Embryonic facial prominence (tissue), 1 donor: ENCODE results near the gene CCDC93.
"Not testable (repeated sequence)": the region's sequence is repeated elsewhere in the genome, so short reads cannot be mapped to it uniquely, and the experiment has no call there.

Experiments used
- DNase-seq: peaks from one replicate; pipeline ENCODE4 v3.0.0-alpha.2; 2016; ENCODE audit errors: extremely low spot score

CCDC93 gene

DNA sequence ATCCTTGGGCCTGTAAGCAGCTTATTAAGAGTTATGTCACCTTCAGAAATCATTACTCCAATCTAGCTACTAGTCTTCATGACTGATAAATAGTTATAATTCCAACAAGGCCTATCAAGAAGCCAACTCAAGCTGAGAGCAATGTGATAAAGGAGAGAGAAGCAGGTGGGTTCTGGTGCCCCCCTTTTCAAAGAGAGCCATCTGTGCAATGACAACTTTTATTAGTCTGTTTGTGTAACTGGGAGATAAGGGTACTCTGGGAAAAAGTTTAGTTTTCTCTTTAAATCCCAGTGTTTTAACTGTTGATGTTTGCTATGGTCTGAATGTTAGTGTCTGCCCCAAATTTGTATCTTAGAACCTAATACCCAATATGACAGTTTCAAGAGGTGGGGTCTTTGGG is 60.6 kb downstream of the CCDC93 start:
- DNase-seq = no peak

DNA sequence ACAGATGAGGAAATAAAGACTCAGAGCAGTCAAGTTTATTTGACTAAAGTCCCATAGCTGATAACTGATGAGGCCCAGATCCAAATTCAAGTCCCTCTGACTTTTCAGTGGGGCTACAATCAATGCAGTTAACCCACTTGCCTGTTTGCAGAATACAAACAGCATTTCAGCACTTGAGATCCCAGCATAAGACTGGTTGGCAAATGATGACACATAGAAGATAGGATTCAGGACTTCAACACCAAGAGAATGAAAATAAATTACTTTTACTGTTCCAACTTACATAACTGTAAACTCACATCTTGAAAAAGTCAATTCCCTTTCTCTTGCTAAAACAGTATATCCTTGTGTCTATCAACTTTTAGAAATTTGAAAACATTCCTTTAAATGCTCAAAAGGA is 61.2 kb downstream of the CCDC93 start:
- DNase-seq = no peak

DNA sequence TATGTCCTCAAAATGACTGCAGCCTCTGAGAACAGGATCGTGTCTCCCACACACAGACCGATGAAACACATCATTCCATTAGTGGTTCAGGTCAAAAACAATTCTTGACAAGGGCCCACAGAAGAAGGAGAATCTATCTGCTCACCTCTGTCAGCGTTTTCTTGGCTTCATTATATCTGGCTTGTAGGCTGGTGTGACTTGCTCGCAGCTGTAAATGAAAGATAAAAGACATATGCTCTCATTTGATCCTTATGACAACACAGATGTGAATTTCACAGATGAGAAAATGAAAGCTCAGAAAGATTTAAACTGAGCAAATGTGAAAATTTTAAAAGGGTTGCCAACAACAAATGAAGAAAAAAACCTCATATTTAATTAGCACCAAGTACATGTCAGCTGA is 61.6 kb downstream of the CCDC93 start:
- DNase-seq = no peak

DNA sequence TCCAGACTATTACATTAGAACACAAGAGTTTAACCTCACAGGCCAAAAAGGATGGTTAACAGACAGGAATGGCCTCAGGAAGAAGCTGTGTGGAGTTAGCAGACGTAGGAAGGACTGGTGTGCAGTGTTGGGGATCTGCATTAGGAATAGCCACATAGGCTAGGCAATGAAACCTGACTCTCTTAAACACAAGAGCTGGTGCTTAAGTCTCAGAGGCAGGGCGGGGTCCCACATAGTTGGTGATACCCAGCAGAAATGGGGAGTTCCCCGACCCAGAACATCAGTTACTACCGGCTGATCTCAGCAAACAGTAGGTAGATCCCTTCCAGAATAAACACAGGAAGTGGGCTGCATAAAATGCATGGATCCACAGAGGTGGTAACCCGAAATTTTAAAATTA is 64.1 kb downstream of the CCDC93 start:
- no peak for DNase-seq

DNA sequence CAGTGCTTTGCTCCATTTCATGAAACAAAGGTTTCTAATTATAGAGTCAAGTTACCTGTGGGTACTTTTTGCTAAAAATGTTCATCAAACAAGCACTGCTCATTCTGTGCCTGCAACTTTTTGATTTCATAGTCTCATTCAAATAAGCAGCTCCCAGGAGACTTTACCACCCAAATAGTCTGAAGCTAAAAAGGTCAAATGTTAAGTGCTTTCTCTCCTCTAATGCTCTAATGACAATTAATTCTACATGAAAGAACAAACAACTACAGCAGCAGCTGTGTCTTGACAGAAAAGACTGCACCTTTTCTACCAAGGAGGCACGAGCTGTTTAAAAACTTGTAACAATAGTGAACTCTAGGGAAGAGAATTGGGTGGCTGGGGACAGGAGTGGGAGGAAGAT is 65.3 kb downstream of the CCDC93 start:
- DNase-seq = no peak

DNA sequence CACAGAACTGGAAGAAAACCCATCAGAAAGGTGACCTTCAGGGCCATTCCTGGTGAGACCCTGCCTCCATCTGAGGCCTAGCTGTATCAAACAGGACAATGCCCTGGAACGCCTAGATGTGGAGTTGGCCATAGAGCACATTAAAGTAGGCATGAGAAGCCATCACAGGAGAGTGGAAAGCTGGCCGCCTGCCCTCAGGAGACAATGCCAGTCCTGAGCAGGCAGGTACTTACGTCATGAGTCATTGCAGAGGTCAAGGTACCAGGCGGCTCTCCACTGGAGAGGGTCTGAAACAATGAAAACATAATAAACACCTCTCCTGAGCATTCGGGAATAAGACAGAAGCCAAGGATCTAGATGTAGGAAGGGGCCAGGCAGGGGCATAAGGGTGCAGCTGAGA is 68.6 kb downstream of the CCDC93 start:
- no peak for DNase-seq

DNA sequence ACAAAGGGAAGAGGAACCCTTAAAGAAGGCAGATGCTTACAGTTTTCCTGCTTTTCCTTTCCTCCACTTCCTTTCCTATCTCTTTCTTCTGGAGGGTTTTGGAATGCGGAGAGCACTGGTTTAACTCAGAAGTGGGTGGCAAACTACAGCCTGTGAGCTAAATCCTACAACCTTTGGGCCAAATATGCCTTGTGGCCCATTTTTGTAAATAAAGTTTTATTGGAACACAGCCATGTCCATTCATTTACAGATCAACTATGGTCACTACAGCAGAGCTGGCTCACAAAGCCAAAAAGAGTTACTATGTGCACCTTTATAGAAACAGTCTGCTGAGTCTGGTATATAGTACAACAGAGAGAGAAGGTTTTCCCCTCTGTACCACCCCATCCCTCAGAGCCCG is 69.1 kb downstream of the CCDC93 start:
- DNase-seq = no peak

DNA sequence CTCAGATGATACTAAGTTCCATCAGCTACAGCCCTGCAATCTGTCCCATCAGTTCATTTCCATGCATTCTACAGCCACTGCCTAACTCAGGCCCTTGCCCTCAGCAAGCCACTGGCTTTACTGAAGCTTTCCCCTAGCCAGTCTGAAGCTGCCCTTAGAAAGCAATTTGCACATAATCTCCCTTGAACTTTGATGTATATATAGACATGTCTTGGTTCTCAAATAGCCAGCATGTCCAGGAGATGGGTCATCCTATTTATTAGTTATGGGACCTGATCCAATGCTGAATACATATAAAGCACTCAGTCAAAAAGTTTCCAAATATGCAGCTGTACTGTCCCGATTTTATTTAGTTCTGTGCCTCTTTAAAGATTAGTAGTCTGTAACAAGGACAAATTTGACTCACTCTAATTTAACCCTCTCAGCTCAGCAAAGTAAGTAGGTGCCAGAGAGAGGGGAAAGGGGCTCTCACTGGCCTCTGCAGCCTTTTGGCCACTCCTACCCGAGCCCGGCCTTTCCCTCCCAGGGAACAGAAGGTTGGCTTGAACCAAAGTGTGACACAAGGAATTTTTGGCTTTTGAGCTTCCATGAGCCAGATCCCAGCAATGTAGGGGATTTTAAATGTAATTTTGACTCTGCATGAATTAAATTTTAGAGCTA is 70.7 kb downstream of the CCDC93 start:
- no peak for DNase-seq

DNA sequence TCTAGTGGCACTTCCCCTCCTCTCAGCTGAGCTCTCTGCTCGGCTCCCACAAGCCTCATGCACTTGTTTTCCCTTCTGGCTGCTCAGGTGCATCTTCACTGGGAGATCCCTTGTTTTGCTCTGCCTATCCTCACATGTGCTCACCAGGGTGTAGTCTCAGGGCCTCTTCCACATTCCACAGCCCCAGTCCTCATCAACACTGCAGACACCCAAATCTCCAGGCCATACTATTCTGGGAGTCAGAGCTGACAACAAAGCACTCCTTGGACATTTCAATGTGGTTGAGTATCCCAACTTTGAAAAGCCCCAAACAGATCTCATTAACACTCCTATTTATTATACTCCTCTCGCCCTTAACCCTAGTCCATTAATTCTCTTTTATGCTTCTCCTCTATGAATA is 71.3 kb downstream of the CCDC93 start:
- DNase-seq = no peak

DNA sequence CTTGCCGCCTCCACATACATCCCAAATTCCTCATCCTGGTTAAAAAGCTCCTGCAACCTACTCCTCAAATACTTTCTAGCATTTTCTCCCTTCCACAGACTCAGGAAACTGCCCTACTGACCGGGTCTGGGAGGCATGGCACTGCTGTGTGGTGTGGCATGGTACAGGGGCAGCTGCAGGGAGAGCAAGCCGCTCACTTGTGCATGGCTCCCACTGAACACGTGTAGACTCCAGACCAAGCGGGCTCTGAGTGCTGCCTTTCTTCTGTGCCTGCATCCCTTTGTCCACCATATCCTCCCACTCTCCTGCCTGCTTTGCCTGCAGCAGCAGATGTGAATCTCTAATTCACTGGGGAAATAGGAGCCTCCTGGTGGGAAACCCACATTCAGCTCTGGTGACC is 72.2 kb downstream of the CCDC93 start:
- no peak for DNase-seq

DNA sequence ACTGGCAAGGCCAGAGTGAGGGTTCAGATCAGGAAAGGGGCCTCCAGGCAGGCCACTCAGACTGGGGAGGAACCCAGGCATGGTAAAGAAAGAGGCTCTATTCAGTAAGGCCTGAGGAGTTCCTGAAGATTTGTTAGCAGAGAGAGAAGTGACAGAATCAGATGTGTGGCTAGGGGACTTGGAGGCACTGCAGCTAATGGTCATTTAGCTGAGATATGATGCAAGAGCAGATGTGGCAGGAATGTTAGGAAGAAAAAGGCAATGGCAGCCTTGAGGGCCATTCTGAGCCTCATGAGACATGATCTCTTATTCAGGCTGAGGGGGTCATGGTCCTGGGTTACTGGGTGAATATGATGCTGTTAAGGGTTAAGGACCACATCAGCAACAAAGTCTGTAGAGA is 73.4 kb downstream of the CCDC93 start:
- DNase-seq = no peak

DNA sequence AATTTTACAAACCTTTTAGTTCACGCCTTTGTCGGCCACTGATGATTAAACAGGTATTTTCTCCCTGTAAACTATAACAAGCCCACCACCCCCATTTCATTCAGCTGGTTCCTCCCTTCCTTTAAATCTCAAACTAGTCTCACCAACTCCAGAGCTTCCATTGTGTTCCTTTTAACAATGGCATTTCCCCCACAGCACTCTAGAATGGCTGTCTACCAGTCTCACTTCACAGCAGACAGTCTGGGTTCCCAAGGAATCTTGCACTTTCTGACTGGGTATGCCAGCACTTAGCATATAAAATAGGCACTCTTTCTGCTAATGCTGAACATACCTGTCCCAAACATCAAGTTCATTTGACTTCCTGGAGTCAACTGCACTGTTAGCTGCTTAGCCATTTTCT is 75.3 kb downstream of the CCDC93 start:
- no peak for DNase-seq

DNA sequence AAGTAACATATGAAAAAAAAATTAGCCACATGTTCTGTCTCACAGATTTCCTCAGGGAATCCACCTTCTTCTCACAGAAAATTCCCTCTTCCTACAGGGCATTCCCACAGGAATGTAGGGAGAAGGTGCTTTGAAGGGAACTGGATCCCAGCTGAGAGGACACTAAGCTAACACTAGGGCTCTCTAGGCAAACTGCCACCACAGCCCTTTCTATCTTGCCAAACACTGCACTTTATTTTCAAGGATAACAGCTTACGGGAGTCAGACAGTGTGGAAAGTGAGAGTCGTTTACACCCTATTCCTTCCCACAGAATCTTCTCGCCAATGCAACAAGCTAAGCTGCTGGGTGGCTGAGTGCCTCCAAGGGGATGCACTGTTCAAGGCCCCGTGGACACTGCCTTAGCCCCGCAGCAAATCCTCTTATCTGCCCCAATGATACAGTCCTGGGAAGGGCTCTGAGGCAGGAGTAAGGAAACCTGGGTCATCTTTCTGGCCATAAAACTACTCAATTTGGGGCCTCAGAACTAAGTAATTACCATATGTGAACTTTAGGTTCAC is 76.9 kb downstream of the CCDC93 start:
- no peak for DNase-seq

DNA sequence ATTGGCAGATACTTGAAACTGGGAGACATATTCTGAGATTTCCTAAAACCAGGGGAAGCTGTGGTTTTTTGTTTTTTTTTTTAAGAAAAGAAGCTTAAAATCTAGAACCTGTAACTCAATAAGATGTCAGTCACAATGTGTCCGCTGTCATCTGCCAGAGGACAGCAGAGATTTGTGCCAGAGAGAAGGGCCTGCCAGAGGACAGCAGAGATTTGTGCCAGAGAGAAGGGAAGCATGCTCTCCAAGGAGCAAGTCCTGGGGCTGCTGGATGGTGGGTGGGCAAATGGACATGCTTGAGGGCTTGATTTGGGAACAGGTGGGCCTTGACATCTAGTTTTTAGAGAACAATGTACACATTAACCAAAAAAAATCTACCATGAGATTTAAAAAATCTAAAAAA is 77.9 kb downstream of the CCDC93 start:
- DNase-seq = no peak

DNA sequence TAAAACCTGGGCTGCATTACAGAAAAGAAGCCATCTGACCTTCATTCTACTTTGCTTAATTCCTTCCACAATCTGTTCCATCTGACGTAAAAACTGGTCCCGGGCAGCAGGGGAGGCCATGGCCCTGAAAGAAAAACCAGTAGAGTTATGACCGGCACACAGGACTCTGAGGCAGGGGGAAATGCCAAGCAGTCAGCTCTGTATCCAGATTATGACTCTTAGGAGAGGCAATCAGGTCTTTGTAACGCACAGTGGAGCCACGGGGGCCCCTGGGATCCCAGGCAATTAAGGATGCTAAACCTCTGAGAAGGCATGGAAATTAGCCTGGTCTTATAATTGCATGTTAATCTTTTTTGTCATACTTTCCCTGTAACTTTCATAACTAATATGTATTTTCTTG is 78.4 kb downstream of the CCDC93 start:
- no peak for DNase-seq

DNA sequence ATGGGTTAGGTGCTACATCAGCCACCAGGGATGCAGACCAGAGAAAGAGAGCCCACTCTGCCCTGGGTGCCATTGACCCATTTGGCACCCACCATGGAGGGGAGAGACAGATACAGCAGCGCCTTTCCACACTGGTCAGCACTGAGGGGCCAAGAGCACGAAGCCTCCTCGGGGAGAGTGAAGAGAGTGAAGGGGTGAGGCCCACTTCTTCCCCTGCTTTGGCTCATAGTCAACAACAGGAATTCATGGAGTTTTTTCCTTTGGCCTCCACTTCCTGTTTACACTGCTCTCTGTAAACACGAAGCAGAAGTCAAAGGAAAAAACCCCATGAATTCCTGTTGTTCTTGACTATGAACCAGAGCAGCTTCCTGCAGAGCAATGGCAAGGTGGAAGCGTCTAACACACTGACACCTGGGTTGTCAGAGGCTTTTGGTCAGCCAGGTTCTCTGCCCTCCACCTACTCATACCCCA is 80.0 kb downstream of the CCDC93 start:
- DNase-seq = no peak

DNA sequence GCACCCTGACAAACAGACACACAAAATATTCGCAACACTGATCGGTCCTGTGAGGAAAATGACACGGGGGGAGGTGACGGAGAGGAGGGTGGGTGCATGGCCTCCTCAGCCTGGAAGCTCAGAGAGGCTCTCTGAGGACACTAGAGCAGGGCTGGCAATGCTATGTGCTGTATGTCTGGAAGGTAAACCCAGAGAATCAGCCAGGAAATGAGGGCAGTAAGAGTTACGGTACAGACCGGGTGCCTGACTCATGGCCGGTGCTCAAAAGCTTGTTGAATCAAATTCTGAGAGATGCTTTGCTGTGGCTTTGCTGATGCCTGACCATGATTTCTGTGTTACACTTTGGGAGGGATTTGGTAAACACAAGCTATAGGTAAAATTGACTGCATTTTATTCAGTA is 81.9 kb downstream of the CCDC93 start:
- DNase-seq = no peak

DNA sequence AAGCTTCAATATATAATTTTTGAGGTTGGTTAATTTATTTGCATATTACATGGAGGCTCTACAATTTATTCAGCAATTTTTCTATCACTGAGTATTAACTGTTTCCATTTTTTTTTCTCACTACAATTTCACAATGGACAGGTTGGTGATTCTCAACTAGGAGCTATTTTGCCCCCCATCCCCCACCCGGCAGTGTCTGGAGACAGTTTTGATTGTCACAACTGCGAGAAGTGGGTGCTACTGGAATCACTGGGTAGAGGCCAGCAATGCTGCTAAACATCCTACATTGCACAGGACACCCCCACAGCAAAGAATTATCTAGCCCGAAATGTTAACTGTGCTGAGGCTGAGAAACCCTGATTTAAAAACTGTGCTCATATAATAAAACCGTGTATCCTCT is 82.6 kb downstream of the CCDC93 start:
- no peak for DNase-seq

DNA sequence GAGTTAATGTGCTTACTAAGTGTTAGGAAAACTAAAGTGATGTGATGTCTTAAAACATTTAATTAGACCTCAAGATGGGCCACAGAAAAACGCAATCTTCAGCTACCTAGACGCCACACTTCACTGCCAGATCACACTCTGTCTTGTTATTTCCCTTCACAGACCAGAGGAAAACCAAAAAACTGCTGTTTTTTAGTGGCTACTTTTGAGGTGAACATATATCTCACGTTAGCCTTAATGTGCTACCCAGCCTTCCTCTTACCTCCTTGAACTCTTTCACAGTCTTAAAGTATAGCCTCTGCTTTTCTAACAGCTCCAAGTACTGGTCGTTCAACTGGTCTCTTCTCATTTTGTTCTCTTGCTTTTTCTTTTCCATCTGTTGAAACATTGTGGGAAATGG is 83.1 kb downstream of the CCDC93 start:
- DNase-seq = no peak

DNA sequence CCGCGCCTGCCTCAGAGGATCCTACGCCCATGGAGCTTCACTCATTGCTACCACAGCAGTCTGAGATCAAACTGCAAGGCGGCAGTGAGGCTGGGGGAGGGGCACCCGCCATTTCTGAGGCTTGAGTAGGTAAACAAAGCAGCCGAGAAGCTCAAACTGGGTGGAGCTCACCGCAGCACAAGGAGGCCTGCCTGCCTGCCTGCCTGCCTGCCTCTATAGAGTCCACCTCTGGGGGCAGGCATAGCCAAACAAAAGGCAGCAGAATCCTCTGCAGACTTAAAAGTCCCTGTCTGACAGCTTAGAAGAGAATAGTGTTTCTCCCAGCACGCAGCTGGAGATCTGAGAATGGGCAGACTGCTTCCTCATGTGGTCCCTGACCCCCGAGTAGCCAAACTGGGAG is 90.4 kb downstream of the CCDC93 start:
- not testable (repeated sequence) for DNase-seq

DNA sequence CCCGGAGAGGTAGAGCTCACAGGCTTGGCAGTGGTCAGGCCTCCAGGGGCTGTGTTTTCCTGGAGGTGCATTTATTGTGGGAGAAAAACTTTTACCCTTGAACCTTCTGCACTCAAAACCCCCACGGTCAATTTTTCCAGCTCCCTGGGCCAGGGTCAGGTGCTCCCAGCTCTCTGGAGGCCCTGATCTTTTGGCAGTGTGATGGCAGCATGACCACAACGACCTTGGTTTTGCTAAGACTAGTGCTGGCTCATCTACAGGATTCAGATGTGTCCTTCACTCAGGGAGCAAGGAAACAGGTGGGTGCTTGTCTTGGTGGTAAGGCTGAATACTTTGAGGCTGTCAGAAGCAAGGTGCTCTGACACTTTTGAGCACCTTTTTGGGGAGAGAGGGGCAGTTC is 92.3 kb downstream of the CCDC93 start:
- no peak for DNase-seq

DNA sequence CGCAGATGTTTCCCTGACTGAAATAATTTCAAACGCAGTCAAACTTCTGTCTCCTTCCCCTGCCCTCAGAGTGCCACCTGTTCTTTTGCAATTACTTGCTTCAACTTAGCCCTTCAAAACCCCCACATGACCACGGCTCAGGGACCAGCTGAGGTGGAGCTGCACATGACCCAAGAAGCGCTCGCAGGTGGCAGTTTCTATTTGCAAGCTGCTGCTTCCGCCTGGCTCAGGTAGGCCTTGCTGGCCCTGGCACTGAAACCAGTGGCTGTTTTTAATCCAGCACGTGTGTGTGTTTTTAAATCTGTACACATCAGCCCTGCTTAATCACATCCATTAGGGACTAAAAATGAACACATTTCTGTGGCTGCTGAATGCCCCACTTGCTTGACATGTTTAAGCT is 95.3 kb downstream of the CCDC93 start:
- no peak for DNase-seq

DNA sequence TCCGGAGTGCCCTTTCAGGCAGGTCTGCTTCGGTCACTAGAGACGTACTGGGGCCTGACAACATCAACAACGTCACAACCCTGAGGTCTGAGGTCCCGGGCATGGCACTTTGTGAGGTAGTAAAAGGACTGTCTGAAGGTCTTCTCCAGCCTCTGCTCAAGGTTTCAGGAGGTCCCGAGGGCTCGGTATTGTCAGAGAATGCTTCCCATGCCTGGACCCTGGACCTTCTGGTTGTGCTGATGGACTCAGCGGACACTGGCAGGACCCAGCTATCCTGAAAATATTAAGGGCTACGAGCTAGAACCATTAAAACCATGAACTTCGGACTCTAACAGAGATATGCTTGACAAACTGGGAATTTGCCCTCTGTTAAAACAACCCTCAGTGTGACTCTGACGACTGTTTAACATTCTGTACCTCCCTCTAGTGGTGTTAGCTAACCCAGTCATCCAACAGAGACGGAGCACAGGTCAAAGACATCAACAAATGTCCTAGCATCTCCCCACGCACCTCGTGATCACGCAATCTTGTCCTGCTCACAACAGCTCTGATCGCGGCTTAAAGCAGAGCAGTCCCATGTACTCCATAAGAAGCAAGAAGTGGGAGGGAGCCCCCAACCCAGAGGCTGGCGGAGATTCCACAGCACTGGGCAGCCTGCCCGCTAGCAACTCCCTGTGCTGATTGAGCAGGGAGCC is 96.5 kb downstream of the CCDC93 start:
- no peak for DNase-seq

DNA sequence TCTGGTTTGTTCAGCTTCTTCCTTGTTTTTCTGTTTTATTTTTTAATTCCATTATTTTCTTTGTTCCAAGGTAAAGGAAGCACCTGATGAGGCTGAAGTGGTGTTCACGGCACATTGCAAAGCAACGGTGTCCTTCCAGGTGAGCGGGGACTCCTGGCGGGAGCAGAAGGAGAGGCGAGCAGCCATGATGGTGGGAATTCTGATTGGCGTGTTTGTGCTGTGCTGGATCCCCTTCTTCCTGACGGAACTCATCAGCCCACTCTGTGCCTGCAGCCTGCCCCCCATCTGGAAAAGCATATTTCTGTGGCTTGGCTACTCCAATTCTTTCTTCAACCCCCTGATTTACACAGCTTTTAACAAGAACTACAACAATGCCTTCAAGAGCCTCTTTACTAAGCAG is 110.9 kb downstream of the CCDC93 start:
- DNase-seq = no peak
